Small intestine (tissue), 7 donors: ENCODE data around the gene TLR6. TPM values are rescaled to one million over a fixed set of nuclear protein-coding genes. Genes with fewer than 3 reads are reported as not detected.
A peak's percentile ranks its signal among the peaks of the same experiment; 100 is the strongest.
"Not testable (repeated sequence)": the region's sequence is repeated elsewhere in the genome, so short reads cannot be mapped to it uniquely, and the experiment has no call there.

Experiments used
- DNase-seq, 2 donors: peaks; one replicate each; pipeline versions ENCODE4 v3.0.0 to v3.0.0-alpha.2; 2013
- FAIRE-seq: peaks from 2 replicates; lab custom pipeline; 2012; peaks lifted over from hg19 to GRCh38; lab: Jason Lieb, UNC
- H3K27ac ChIP-seq, 3 donors: one replicate each; pipeline ENCODE4 v1.5.1; 2013; ENCODE audit warnings: low read length in 2 of 3, mild to moderate bottlenecking in 2 of 3, control low read depth in 1 of 3, inconsistent platforms in 1 of 3, low read depth in 1 of 3, moderate library complexity in 1 of 3
- H3K27me3 ChIP-seq, 3 donors: one replicate each; pipeline ENCODE4 v1.6.1; 2013; ENCODE audit warnings: low read length in 3 of 3, inconsistent platforms in 1 of 3; ENCODE audit not compliant: control insufficient read depth in 3 of 3, insufficient read depth in 3 of 3
- H3K36me3 ChIP-seq, 3 donors: one replicate each; pipeline ENCODE4 v1.6.1; 2013; ENCODE audit warnings: low read length in 3 of 3, inconsistent platforms in 1 of 3, low read depth in 1 of 3, mild to moderate bottlenecking in 1 of 3, moderate library complexity in 1 of 3; ENCODE audit not compliant: control insufficient read depth in 3 of 3, insufficient read depth in 2 of 3
- H3K4me1 ChIP-seq, 3 donors: one replicate each; pipeline ENCODE4 v1.6.1; 2013; ENCODE audit warnings: low read length in 2 of 3, inconsistent platforms in 1 of 3, low read depth in 1 of 3, mild to moderate bottlenecking in 1 of 3, moderate library complexity in 1 of 3; ENCODE audit not compliant: control insufficient read depth in 3 of 3, insufficient read depth in 2 of 3
- H3K4me3 ChIP-seq, 3 donors: one replicate each; pipeline ENCODE4 v1.5.1; 2013; ENCODE audit warnings: low read length in 3 of 3, control low read depth in 1 of 3, inconsistent platforms in 1 of 3, low read depth in 1 of 3, mild to moderate bottlenecking in 1 of 3, moderate library complexity in 1 of 3
- H3K9me3 ChIP-seq, 2 donors: one replicate each; pipeline ENCODE4 v1.6.1; 2013; ENCODE audit warnings: low read depth in 1 of 2, low read length in 1 of 2; ENCODE audit not compliant: control insufficient read depth in 2 of 2, insufficient read depth in 1 of 2
- WGBS, 3 donors: extraction: QIAGEN DNeasy Blood & Tissue Kit; methylation state at CpG; one replicate each; pipeline ENCODE4 v1.1.7; 2013; 5-methylcytosine and 5-hydroxymethylcytosine counted together
- polyA plus RNA-seq, 4 donors: library from polyadenylated mRNA; stranded (reverse) in 3 of 4; unstranded in 1 of 4; fragments of 200-250 nt in 3 of 4; fragments of 120-200 nt in 1 of 4; gene quantifications; one replicate each; pipeline versions ENCODE4 v1.2.1 to v1.2.3, GENCODE V29; 2013
- donor health status: healthy with polysubstance abuse.
- donor health status: control.
- donor health status: control.
- donor health status: Bipolar disorder and iron deficiency.
- donor health status: healthy.

Gene TLR6
- polyA plus RNA-seq, 4 donors = under 0.01 to 1.3 (median 0.37) TPM

DNA sequence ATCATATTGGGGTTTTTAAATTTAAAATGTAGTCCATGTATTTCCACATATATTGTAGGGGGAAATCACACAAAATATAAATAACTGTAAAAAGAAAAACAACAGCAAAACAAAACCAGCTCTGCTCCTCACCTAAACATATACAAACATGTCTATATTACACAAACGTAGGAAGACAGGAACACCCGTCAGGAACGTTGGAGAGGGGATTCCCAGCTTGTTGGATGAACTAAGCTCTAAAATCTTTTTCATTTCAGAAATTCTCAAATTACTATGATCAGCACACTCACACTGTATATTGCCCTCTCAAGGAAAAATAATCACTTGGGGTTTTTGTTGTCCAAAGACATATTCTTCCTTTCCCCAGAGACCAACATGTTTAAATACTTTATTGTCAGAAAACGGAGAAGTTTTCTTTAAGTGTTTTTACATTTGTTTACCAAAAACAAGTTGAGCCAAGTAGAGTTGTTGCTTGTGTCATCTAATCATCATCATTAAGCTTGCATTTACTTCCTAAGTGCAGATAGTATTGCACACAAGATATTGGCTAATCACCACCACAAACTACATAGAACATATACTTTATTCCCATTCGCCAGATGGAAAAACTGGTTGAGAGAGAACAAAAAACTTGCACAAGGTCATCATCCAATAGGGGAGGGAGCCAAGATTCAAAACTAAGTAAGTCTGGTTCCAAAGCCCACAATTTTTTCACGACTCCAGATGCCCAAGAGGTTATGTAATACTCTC is 71.4 kb downstream of the TLR6 start:
- no peaks in the 10 kb centered on the region for H3K9me3 ChIP-seq
- no peaks in the 10 kb centered on the region for H3K27me3 ChIP-seq
- no peaks in the 10 kb centered on the region for H3K4me1 ChIP-seq
- H3K4me3 ChIP-seq = no peak overlapping the region
- no peaks in the 10 kb centered on the region for H3K36me3 ChIP-seq
- DNase-seq = no peak
- H3K27ac ChIP-seq = no peak overlapping the region
- FAIRE-seq = no peak
- WGBS, 3 donors = 62 to 73% (median 71%) methylated on average over 6 of the region's 6 CpGs

DNA sequence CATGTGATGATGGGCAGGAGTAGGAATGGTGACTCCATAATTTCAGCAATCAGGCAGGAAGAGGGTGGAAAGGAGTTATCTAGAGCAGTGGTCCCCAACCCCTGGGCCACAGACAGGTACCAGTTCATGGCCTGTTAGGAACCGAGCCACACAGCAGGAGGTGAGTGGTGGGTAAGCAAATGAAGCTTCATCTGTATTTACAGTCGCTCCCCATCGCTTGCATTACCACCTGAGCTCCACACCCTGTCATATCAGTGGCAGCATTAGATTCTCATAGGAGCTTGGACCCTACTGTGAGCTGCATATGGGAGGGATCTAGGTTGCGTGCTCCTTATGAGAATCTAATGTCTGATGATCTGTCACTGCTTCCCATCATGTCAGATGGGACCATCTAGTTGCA is 72.5 kb downstream of the TLR6 start:
- H3K4me1 ChIP-seq = no peaks in the 10 kb centered on the region
- no peaks in the 10 kb centered on the region for H3K9me3 ChIP-seq
- no peaks in the 10 kb centered on the region for H3K36me3 ChIP-seq
- 89 to 94% (median 91%) methylated on average over 4 of the region's 4 CpGs for WGBS, 3 donors
- FAIRE-seq (no peak), DNase-seq (no peak)
- no peak overlapping the region for H3K27ac ChIP-seq
- no peak overlapping the region for H3K4me3 ChIP-seq
- H3K27me3 ChIP-seq = no peaks in the 10 kb centered on the region

DNA sequence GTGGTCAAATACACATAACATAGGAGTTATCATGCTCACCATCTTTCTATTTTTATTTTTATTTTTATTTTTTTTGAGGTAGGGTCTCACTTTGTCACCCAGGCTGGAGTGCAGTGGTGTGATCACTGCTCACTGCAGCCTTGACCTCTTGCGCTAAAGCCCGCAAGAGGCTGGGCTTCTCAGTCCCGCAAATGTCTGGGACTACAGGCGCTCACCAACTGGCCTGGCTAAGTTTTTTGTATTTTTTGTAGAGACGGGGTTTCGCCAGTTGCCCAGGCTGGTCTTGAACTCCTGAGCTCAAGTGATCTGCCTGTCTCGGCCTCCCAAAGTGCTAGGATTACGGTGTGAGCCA is 73.5 kb downstream of the TLR6 start:
- no peak for DNase-seq
- H3K4me3 ChIP-seq = no peak overlapping the region
- no peaks in the 10 kb centered on the region for H3K27me3 ChIP-seq
- H3K9me3 ChIP-seq = no peaks in the 10 kb centered on the region
- no peaks in the 10 kb centered on the region for H3K36me3 ChIP-seq
- H3K27ac ChIP-seq = no peak overlapping the region
- no peaks in the 10 kb centered on the region for H3K4me1 ChIP-seq
- 85 to 86% (median 86%) methylated on average over 8 of the region's 8 CpGs for WGBS, 3 donors
- FAIRE-seq = no peak

DNA sequence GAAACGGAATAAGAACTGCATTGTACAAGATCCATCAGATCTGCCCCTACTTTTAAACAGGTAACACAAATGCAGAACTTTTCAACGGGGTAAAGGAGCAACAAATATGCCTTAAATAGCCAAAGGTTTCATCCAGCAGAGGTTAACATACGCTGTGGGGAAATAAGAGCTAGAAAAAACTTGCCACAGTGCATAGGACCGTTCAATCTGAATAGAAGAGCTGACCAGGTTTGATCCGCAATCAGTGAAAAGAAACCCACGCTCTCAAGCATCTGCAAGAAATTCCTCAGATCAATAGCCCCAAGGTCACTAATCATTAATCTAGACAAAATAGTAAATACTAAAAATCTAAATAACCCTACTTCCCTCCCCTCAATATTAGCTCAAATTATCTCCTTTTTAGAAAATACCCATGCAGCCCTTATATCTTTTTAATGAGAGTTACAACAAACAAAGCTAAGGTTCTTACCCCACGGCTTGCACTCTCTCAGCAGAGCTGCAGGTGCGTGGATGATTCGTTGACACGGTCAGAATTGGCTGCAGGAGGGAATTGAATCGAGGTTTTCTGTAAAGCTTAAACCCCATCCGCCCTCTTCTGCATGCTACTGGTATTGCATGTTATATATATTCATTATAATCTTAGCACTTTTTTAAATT is 74.0 kb downstream of the TLR6 start, which contains the start of gene TLR10:
Gene TLR10 (minus strand): TSS at position 539 of the 657 bp plus-strand sequence. CDS start 7,400 bp downstream, outside the sequence.
- 27 to 33% (median 30%) methylated on average over 12 of the region's 12 CpGs for WGBS, 3 donors
- no peak for FAIRE-seq
- no peak within 1 kb of the TSS for H3K27ac ChIP-seq

DNA sequence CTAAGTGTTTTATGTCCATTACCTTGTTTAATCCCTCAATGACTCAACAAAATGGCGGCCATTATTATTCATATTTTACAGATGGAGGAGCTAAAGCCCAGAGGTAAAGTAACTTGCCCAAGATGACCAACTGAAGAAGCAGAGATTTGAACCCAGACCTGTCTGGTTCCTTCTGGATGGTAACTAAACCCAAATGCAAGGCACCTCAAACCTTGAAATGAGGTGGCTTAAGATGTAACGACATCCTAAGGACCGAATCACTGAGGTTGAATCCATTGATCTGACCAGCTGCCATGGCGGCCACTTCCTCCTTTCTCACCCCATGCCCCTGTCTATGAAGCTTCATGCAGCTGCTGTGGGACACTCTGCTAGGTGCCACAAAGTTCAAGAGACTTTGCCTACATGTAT is 74.8 kb downstream of the TLR6 start:
- Histone ChIP-seq H3K27me3 (no peaks in the 10 kb centered on the region), H3K36me3 (no peaks in the 10 kb centered on the region), H3K9me3 (no peaks in the 10 kb centered on the region), H3K4me1 (no peaks in the 10 kb centered on the region), H3K4me3 (no peak overlapping the region), H3K27ac (no peak overlapping the region)
- FAIRE-seq (no peak), DNase-seq (no peak)
- WGBS, 3 donors = 84 to 92% (median 87%) methylated on average over 4 of the region's 4 CpGs

More for the DNA sequence above, 74.0 kb downstream of the TLR6 start, which contains the start of gene TLR10:
- no peaks in the 10 kb centered on the region for H3K4me1 ChIP-seq
- H3K27me3 ChIP-seq = no peaks in the 10 kb centered on the region
- H3K36me3 ChIP-seq = no peaks in the 10 kb centered on the region
- peak; percentile 55 to 66 for DNase-seq
- H3K4me3 ChIP-seq = no peak within 1 kb of the TSS
- no peaks in the 10 kb centered on the region for H3K9me3 ChIP-seq

DNA sequence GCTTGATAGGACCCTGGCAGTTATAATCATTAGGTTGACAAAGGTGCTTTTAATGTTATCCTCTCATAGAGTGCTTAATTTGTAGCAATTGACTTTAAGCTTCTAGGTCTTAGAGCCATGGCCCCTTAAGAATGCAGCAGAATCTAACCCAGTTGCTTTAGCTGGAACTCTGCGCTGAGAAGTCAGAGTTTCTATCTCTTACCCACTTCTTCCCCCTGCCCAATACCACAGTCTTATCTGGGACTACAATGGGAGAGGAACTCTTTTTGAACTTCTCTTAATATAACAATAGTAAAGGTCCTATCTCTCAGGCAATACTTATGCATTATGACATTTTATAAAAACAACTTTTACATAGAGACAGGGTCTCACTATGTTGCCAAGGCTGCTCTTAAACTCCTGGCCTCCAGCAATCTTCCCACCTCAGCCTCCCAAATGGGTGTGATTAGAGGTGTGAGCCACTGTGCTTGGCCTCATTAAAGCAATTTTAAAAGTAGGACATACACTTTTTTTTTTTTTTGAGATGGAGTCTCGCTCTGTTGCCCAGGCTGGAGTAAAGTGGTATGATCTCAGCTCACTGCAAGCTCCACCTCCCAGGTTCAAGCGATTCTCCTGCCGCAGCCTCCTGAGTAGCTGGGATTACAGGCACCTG is 75.7 kb downstream of the TLR6 start:
- Histone ChIP-seq H3K9me3 (no peaks in the 10 kb centered on the region), H3K27ac (no peak overlapping the region), H3K36me3 (no peaks in the 10 kb centered on the region), H3K27me3 (no peaks in the 10 kb centered on the region), H3K4me3 (no peak overlapping the region), H3K4me1 (no peaks in the 10 kb centered on the region)
- FAIRE-seq = no peak
- WGBS, 3 donors = 86 to 96% (median 89%) methylated on average over 4 of the region's 4 CpGs
- DNase-seq = no peak

DNA sequence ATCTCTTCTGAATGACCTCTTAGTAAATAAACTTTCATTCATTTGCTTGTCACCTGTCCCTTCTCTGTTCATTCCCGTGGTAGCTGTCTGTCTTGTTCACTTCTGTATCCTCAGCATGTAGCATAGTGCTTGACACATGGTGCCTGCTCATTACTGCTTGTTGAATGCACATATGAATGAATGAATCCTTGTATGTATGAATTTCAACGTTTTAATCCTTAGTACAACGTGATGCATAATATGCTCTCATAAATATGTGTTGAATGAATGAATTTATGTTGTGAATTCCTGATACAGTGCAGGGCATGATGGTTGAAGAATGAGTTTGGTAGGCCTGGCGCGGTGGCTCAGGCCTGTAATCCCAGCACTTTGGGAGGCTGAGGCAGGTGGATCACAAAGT is 76.8 kb downstream of the TLR6 start:
- no peak for FAIRE-seq
- H3K27ac ChIP-seq = no peak overlapping the region
- 81 to 87% (median 85%) methylated on average over 5 of the region's 5 CpGs for WGBS, 3 donors
- DNase-seq = no peak
- no peaks in the 10 kb centered on the region for H3K27me3 ChIP-seq
- no peak overlapping the region for H3K4me3 ChIP-seq
- no peaks in the 10 kb centered on the region for H3K4me1 ChIP-seq
- H3K9me3 ChIP-seq = no peaks in the 10 kb centered on the region
- no peaks in the 10 kb centered on the region for H3K36me3 ChIP-seq

DNA sequence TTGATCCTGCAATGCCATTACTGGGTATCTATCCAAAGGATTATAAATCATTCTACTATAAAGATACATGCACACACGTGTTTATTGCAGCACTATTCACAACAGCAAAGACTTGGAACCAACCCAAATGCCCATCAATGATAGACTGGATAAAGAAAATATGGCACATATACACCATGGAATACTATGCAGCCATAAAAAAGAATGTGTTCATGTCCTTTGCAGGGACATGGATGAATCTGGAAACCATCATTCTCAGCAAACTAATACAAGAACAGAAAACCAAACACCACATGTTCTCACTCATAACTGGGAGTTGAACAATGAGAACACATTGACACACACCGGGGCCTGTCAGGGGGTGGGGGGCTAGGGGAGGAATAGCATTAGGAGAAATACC is 78.7 kb downstream of the TLR6 start:
- not testable (repeated sequence) for H3K4me3 ChIP-seq, H3K4me1 ChIP-seq, H3K27me3 ChIP-seq, FAIRE-seq, H3K9me3 ChIP-seq, H3K27ac ChIP-seq, DNase-seq, H3K36me3 ChIP-seq
- 52 to 77% (median 53%) methylated on average over 2 of the region's 2 CpGs for WGBS, 3 donors
